Stimulated activated CD8-positive, alpha-beta memory T cell treated with anti-CD3 and anti-CD28 coated beads, Interleukin-7, amount 100 ng/mL, for 4 hours (primary cell): ENCODE data around the gene MTMR1.

Experiments
- DNase-seq, 2 donors: peaks; one replicate each; pipeline ENCODE4 v3.0.0-alpha.2; 2020; ENCODE audit warnings: low read depth in 2 of 2

Gene MTMR1

DNA sequence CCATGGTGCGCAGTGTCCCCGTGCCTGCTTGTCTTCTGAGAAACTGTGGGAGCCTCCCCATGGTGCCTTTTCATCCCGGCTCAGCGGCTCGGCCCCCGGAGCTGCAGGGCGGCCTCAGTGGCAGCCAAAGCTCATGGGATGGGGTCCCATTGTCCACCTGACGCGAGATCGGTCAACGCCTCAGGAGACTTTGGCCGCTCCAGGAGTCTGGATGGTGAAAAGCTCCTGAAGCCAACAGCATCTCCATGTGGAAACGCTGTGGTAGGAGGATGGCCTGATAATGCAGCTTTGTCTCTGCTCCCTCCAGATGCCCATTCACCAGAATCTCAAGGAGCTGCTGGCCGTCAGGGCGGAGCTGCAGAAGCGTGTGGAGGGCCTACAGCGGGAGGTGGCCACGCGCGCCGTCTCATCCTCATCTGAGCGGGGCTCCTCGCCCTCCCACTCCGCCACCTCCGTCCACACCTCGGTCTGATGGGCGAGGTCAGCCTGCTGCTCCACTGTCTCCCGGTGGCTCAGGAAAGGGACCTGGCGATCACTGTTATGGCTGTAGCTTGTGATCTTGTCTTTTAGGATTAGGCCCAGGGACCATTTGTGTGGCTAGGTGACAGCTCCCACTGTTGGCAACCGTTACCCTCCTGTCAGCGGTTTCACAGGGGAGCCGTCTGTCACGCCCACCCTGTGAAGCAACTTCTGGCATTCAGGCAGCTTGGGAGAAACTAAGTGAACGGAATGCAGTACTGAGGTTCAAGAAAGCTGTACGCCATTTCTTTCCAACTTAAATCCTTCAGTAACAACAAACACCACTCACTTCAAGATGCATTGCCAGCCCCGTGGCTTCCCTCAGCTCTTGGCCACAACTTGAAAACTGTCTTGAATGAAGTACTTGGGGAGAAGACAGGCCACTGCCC lies 69.3 kb downstream of the MTMR1 start:
- DNase-seq, result no peak

DNA sequence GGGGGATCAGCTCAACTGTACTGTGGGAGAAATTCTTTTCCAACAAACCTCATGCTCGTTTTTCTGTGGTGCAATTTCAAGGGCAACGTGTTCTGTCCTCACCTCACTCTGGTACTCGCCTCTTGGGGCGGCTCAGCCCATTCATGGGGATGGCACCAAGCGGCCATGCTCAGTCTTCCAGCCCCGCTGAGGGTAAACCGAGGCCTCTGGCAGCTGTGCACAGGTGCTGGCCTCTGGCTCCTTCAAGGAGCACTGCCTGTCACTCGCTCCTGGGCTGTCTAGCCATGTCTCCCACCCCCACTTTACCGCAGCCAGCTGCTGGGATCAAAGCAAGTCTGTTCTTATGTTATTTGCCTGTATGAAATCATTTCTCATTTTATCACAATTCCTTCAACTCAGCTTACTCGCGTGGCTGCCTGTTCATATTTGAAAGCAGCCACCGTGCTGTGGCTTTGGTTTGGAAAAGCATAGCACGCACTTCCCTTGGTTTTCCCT lies 70.2 kb downstream of the MTMR1 start:
- DNase-seq, result no peak

DNA sequence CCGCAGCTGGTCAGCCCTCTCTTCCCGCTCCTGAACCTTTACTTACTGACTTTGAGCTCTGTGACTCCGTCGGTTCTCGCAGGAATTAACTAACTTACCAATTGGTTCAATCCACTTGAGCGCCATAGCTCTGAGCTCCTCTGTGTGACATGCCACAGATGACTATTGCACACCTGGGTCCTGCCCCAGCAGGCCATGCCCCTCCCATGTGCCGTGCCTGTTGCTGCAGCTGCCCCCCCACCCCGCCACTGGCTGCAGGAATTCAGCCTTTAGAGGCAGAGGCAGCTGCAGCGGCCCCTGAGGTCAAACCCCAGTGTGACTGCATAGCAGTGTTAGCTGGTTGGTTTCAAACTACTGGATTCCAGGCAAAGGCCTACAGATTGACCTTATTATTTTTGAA lies 70.6 kb downstream of the MTMR1 start:
- DNase-seq, result no peak

DNA sequence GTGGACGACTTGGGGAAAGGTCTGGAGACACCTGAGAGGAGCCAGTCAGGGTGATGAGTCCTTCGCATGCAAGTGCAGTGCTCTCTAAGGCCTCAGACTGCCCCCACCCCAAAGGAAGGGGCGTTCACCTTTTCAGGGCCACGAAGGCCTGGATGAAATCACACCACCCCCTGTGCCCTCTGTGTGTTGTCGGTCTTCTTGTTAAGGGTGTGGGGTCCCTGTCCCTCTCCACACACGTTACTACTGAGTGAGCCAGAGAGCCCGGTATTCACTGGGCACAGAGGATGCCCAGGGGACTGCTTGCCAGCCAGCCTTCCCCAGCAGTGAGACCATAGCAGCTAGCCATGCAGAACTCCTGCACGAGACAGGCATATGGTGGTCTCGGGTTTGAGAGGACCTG lies 72.0 kb downstream of the MTMR1 start:
- no peak for DNase-seq

DNA sequence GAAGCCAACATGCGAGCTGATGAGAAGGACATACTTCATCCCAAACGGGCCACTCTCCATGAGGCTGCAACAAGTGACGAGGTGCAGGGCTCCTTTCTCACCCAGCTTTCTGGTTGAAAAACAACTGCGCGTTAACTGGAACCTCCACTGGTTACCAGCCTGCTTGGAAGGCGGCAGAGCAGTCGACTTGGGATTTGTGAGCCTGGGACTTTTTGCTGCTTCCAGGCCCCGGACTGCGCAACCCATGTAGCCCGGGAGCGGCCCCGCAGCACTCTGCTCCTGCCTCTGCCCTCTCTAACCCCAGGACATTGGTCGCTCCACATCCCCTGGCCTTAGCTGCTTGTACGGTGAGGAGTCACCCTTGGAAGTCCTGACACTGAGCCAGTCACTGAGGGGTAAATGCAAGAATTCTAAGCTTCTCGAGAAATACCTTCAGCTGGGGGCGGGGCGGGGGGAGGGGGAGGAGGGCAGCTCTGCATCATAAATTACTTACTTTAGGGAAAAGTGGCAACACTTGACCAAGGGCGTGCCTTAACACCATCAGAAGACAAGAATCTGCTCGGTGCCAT lies 72.7 kb downstream of the MTMR1 start:
- DNase-seq, result no peak

DNA sequence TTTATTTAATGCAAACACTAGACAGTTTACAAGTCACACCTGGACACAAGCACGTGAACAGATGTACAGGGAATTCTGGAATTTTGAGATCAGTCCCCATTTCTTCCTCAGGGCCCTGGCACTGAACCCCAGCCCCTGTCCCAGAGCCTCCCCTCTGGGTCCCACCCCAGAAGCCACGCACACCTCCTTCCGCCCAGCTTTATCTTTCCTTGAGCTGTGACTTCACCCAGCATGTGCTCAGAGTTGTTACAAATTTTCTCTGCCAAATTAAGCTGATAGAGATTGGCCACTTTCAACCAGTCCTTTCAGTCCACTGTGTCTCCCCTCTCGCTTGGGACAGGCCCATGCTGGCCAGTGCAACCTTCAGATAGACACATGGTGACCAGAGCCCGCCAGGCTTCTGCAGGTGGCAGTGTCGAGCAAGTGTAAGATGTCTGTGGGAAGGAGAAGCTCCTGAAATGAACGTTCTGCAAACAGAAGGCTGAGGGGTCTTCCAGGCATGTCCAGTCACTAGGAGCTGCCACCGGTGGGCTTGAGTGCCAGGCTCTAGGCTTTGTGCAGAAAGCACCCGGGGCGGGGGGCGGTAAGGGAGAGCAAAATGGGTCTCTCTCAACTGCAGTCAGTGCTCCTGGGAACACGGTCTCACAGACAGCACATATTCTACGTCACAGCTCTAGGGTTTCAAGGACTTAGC lies 73.3 kb downstream of the MTMR1 start:
- no peak for DNase-seq

DNA sequence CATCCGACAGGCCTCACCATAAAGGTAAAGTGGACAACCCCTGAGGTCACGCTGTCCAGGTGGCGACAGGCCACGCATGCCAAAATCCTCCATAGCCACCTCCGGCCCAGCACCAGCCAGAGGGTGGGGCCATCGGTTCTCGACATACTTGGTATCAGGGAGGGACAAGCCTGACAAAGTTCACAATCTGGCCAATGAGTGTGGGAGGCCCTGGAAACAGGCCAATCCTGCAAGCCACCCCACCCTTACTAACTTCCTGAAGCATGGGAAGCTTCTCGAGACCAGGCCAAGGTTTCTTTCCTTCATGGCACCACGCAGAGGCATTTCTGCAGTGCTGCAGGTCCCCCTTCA lies 73.8 kb downstream of the MTMR1 start:
- DNase-seq, result no peak

DNA sequence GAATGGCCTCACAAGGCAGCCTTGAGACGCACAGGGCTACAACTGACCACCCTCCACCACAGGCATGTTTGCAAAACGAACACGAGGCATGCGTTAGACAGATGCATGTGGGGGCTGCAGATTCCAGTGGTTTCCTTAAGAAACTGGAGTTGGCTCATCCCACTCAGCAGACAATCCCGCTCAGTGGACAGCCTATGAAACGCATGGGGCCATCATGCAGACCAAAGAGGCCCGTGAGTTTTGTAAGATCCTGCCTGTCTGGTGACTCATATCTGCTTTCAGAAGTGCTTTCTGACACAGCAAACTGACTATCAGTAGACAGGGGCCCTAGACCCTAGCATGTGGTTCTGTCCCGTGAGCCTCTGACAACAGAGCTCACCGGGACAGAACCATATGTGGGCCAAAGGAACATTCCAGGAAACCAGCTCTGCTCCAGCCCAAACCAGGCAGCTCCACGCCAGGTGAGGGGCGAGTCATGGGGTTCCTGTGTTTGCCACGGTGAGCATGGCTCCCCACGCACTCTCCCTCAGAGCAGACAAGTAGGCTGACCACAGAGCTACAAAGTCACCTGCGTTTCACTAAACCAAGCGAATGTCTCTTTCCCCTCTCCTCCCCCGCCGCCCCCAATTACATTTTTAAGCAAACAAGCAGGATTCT lies 74.4 kb downstream of the MTMR1 start:
- DNase-seq, result no peak

DNA sequence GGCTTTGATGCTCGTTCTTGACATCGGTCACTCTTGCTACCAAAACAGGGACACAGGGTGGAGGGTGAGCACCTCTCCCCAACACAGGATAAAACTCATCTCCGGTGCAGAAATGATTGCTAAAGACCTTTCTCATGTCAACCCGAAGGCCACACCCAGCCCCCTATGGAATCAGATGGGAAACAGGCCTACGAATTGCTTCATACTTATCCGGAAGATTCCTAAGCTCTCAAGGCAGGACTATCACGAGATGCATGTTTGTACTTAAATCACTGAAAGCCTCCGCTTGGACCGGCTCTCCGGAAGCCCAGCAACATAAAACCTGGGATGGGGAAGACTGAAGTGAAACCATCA lies 74.9 kb downstream of the MTMR1 start:
- DNase-seq, result no peak

DNA sequence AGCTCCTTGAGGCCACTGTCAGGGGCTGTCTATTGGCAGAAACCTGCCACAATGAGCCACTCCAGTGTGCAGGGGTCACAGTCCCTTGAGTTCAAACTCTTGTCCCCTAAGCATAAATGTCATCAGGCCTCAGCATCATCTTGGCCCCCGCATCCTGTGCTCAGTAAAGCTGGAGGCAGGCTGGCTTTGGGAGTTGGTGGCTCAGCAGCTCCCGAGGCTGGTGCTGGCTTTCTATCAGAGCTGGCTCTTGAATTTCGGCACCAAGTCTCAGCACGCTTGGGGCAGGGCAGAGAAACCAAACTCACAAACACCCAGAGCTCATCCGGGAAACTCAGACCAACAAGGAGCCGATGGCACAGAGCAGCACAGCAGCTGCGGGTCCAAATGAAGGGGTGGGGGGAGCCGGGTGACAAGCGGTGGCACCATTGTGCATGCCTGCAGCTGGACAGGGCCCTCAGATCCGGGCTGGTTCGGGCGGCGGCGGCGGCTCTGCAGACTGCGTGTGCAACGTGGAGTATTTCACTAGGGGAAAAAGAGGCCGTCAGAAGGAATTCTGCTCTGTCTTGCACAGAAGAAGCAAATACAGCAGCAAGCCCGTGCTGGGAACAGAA lies 75.5 kb downstream of the MTMR1 start:
- no peak for DNase-seq

DNA sequence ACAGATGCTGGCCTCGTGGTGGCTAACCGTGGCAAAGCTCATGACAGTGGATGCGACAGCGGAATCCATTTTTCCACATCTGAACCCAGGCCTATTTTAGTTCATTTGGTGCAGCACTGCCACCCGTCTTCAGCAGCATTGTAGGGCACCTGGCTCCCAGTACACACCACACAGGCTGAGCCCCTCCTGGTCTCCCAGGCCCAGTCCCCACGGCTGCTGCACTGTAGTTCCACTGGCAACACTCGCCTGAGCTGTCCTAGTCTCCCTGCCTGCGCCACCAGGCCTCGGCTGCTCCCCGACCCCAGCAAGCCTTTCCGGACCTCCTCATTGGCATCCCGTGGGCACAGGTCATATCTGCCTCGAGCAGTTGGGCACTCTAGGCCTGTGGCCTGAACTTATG lies 76.2 kb downstream of the MTMR1 start:
- no peak for DNase-seq

DNA sequence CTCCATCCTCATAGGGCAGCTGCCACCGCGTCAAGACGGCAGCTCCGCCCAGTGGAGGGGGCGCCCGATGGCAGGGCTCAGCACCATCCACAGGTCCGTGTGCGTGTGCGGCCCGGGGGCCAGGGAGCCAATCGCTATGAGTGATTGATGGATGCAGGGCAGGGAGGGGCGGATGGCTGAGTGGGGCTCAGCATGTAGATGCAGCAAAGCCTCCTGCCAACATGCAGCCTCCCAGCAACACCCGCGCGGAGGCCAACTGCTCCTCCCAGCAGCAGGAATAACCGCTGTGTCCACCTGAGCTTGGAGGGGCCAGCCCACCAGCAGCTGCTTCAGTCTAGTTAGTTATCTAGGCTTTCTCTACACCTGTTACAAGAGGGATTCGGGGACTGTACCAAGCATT lies 77.4 kb downstream of the MTMR1 start:
- no peak for DNase-seq

DNA sequence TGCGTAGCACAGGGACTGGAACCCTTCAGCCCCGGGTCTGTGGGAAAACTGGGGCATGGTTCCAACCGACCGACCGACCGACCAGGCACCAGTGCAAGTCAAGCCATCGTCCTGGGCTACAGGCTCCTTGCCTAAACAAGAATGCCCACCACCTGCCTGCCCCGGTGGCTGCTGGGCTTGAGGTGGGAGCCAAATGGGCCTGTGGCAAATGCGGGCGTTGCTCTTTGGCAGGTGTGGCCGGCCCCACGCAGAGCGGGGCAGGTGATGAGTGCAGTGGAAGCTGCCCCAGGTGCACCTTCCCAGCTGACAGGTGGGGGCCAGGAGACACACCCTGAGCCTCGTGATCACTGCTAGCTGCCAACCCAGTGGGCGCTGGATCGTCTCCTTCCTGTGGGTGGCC lies 77.9 kb downstream of the MTMR1 start:
- no peak for DNase-seq

DNA sequence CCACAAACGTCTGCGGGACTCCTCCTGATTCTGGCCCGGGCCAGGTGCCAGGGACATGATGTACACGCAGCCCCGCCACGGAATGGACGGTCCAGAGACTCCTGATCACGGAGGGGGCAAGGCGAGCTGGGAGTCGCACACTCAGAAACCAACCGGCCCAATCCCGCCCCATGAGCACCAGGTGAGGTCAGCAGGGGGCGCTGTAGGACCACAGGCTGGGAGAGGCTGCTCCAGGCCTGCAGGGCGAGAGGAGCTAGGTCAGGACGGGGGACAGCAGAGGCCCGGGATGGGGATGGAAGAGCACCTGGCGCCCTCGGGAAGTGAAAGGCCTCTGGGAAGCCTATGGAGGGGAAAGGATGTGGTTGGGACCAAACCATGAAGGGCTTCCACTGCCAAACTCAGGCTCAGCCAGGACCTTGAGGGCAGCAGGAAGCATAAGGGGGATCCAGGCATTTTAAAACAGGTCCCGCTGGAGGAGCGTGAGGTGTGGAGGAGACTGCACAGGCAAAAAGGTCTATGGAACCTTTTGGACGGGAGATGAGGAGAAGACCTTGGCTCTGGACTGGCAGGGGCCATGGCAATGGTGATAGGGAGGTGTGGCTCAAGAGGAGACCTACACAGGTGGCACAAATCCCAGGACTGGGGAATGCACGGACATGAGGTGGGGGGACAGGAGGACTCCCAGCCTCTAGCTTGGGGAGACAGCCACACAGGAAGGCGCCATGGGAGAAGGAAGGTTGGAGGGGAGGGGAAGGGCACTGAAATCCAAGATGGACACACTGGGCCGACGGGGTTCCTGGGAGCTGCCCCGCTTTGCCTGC lies 79.2 kb downstream of the MTMR1 start:
- peak; percentile 34 to 36 for DNase-seq

DNA sequence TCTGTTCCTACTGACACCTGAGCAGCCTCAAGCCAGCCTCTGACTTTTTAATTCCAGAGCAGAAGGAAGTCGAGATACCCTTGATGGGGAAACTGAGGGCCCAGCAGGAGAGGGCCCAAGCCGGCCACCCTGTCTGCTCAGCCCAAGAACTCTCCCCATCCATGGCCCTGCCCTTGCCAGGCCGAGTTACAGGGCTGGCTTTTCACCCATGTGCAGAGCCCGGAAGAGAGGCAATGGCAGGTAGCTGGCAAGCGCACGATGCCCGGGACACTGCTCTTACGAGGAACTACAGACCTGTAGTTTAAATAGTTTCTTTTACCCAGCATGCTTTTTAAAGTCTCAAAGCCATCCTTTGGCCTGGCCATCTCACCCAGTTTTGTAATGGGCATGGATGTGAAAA lies 79.9 kb downstream of the MTMR1 start:
- no peak for DNase-seq

DNA sequence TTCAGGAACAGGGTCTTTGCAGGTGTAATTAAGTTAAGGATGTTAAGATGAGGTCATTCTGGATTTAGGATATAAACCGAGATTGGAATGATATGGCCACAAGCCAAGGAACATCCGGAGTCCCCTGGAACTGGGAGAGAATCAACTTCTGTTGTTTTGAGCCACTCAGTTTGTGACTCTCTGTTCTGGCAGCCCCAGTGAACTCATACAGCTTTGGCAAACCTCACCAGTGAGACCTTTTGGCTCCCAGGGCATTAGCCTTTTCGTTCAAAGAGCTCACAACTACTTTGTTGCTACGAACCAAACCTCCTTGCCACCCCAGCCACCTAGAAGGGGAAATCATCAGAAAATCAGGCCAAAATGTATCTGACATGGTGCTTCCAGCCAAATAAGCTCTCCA lies 80.4 kb downstream of the MTMR1 start:
- no peak for DNase-seq

DNA sequence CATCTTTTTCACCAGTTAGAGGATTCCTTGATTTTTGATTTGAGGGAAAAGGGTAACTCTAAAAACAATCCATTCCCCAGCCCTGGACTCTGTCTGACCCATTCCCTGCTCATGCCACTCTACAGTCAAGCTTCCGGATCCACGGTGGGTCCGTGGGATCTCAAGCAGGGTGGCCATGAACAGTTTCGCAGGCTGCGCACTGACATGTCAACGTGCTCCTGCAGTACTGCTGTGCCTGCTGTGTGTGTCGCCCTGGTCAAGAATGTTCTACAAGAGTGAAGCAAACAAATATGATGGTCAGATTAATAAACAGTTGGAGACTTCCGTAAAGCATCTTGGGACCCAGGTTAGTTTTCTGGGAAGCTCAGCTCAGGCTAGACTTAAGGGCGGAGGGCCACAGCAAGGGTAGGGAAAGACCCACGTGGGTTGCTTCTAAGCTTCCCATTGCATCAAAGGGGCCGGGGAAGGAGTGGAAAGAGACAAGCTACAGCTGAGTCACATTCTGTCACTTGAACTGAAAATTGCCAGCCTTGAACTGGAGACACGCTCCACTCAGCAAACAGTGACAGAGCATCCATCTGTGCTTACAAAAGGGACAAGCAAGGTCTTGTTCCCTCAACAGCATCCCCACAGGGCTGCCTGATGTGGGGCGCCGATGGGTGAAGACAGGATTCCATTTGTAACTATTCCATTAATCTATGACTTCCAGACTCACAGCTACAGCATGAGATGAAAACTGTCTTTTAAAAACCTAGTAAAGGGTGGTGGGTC lies 81.8 kb downstream of the MTMR1 start:
- no peak for DNase-seq

DNA sequence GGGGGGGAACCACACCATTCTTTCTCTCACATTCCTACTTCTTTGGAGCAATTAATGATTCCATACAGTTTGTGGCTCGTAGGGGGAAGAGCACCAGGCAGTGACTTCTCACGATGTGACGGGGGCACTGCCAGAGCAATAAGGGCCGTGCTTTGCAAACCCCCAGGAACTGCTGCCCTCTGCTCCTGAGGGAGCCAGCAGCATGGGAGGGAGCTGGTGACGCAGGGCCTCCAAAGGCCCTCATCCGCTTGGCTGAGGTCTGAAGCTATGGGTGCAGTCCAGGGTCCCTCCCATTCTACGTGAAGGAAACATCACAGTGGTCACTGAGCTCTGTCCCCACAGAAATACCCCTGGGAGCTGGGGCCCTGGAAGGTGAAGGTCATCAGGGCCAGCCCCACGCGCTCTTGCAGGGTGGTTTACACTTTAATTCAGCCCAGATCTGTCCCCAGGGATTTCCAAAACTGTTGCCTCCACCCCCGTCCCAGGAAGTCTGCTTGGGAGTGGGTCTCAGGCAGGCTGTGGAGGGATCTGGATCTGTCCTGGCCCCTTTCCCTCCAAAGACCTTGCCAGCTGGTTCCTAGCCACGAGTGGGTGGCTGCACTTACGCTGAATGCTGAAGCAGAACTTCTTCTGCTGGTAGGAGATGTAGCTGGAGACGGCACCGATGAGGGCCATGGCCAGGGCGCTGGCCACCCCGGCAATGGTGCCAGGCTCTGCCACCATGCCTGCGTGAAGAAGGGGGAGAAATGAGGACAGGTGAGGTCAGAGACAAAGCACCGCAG lies 82.6 kb downstream of the MTMR1 start:
- no peak for DNase-seq

DNA sequence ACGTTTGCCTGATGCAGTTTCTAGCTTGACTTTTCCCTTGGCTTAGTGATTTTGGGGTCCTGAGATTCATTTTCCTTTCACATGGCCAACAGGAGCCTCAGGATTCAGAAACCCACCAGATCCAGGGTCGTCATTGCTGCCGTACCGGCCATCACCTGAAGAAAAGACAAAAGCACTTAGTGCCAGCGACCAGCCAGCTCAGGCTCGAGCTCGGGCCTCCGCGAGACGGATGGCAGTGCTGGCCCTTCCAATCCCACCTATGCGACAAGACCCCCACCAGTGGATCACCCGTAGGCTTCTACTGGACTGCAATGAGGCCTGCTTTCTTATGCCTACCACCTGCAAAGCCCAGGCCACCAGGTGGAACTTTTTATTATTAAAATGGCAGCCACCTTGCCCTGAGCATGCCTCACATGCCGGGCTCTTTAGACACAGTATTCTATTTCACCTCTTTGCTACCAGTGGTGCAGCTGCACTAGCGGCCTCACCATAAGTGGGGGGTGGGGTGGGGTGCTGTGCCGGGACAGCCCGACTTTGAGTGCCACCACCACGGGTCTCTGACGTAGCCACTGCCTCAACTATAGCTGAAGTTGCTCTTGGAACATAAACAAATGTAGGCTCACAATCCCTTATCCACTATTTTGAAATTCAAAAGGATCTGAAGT lies 84.3 kb downstream of the MTMR1 start:
- no peak for DNase-seq
